ENCODE measurements around the gene ZNF512. TPM values are rescaled to one million over a fixed set of nuclear protein-coding genes. Genes with fewer than 3 reads are reported as not detected.

Gene ZNF512
- total and polyA plus RNA-seq, 12 donors = 10.2 to 27.7 (median 19.6) TPM

GRCh38 chr2:27652790-27653189, 69.9 kb downstream of the ZNF512 start:
- H3K9me3 ChIP-seq = no peaks in the 10 kb centered on the region
- no peak for ATAC-seq

GRCh38 chr2:27653397-27653796, 70.6 kb downstream of the ZNF512 start:
- 90 to 93% methylated on average over 2 of the region's 2 CpGs for WGBS, 2 donors
- H3K4me1 ChIP-seq = peaks cover 0 to 4% (median 0%) of the 10 kb centered on the region in 9 donors
- H3K27me3 ChIP-seq = no peaks in the 10 kb centered on the region
- no peak overlapping the region for H3K4me3 ChIP-seq
- no peak overlapping the region for H3K27ac ChIP-seq
- H3K9me3 ChIP-seq = no peaks in the 10 kb centered on the region
- no peak for DNase-seq
- intact Hi-C loops (cut with DNase I) = no loop called here
- no peak for ATAC-seq
- no peak for TF ChIP-seq CTCF (IDR thresholded peaks at IDR 0.05)
- peaks cover 0 to 100% (median 77%) of the 10 kb centered on the region in 9 donors for H3K36me3 ChIP-seq

More at GRCh38 chr2:27652790-27653189, 69.9 kb downstream of the ZNF512 start:
- no peak for DNase-seq
- H3K27ac ChIP-seq = no peak overlapping the region
- intact Hi-C loops (cut with DNase I) = no loop called here
- no peaks in the 10 kb centered on the region for H3K4me1 ChIP-seq
- 94 to 95% methylated on average over 1 of the region's 1 CpG for WGBS, 2 donors
- H3K27me3 ChIP-seq = no peaks in the 10 kb centered on the region
- TF ChIP-seq CTCF (IDR thresholded peaks at IDR 0.05) = no peak
- H3K36me3 ChIP-seq = peaks cover 0 to 100% (median 83%) of the 10 kb centered on the region in 9 donors
- H3K4me3 ChIP-seq = no peak overlapping the region

GRCh38 chr2:27655155-27655951, 72.5 kb downstream of the ZNF512 start:
- no peak overlapping the region for H3K4me3 ChIP-seq
- 74 to 75% methylated on average over 7 of the region's 7 CpGs for WGBS, 2 donors
- DNase-seq (no peak), ATAC-seq (no peak)
- intact Hi-C loops (cut with DNase I) = no loop called here
- H3K27me3 ChIP-seq = no peaks in the 10 kb centered on the region
- no peaks in the 10 kb centered on the region for H3K9me3 ChIP-seq
- H3K27ac ChIP-seq = no peak overlapping the region
- H3K36me3 ChIP-seq = peaks cover 0 to 100% (median 75%) of the 10 kb centered on the region in 9 donors
- TF ChIP-seq CTCF (IDR thresholded peaks at IDR 0.05) = no peak
- peaks cover 0 to 14% (median 0%) of the 10 kb centered on the region in 9 donors for H3K4me1 ChIP-seq

GRCh38 chr2:27661371-27661770, 78.5 kb downstream of the ZNF512 start:
- peaks cover 0 to 71% (median 41%) of the 10 kb centered on the region in 9 donors for H3K36me3 ChIP-seq

More at GRCh38 chr2:27661371-27661770, 78.5 kb downstream of the ZNF512 start:
- peaks cover 0 to 45% (median 31%) of the 10 kb centered on the region in 9 donors for H3K4me1 ChIP-seq
- intact Hi-C loops (cut with DNase I) = no loop called here
- H3K9me3 ChIP-seq = no peaks in the 10 kb centered on the region
- no peak for TF ChIP-seq CTCF (IDR thresholded peaks at IDR 0.05)
- no peak for ATAC-seq
- no peak overlapping the region for H3K27ac ChIP-seq
- WGBS, 2 donors = 90 to 97% methylated on average over 1 of the region's 1 CpG
- H3K27me3 ChIP-seq = no peaks in the 10 kb centered on the region
- DNase-seq = no peak
- no peak overlapping the region for H3K4me3 ChIP-seq
